NCI-H345 treated with DMSO at 0.1 percent for 48 hours (cell line): ENCODE results near the gene TMEM47.

Experiments used
- DNase-seq: peaks from one replicate; lab custom pipeline; 2025; ENCODE audit not compliant: unreplicated experiment; lab: John Stamatoyannopoulos, UW

Gene TMEM47

DNA sequence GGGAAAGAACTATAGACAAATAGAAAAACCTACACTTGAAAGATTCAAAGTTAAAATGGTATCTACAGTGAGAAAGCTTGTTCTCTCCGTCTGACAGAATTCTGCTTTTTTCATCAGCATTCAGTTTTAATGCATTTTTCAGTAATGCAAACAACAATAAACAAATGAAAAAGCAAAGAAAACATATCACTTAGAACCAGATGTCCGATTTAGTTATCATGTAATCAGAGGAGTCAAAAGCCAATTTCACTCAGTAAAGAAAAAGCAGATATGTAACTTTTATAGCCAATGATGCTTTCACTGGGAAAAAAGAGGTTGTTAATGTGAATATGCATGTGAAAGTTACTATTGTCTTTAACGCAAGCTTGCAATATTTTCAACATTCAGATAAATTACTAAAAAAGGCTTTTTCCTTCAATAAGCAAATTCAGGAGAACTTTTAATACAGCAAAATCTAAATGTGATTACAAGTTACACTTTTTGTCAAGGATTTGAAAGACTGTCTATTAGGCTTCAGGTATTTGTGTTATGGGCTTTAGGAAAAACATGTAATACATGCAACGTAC, 70.7 kb downstream of the TMEM47 start:
- DNase-seq, result no peak

DNA sequence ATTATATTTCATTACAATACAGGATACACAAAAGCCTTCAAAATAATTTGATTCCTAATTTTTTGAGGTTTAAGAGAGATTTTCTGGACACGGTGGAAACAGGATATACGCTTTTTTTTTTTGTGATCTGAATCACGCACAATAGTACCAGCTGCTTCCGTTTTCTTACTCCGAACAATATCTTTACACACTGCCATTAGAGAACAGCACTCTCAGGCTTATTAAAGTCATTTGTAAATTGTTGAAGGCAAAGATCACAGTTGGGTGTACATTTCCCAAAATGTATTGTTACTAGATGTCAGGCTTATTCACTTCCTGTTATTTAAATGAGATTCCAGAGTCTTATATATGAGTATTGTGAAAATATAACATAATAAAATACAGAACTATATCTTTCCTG, 71.5 kb downstream of the TMEM47 start:
- no peak for DNase-seq

DNA sequence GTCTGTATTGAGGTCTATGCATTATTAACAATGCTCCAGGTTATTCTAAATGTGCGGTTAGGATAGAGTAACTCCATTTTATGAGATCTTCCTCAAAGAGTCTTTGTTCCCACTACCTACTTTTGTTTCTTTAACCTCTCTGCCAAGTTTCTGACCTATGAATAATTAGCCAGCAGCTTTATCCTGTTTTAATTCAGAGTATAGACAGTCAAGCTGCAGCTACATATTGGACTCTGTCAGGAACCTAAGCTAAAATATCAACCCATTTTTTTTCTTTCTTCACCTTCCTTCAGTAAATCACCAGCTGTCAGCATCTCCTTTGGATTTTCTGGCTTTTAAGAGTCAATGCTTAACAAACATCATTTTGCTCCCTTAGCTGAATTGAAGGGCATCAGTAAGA, 72.3 kb downstream of the TMEM47 start:
- DNase-seq, result no peak

DNA sequence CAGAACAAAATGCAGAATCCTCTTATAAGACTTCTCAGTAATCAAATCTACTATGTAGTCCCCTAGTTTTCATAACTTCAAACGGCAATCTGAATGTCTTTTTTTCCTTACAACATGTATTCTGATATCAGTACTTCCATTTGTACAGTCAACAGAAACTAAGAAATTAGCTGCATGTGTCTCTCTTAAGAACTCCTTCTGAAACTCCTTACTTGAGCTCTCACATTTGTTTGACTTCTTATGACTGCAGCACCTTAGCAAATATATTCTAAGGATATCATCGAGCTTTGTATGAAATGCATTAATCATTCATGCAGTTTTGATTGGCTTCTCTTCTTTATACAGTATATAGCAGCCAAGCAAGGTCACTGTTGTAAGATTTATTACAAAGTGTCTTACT, 77.0 kb downstream of the TMEM47 start:
- DNase-seq, result no peak

DNA sequence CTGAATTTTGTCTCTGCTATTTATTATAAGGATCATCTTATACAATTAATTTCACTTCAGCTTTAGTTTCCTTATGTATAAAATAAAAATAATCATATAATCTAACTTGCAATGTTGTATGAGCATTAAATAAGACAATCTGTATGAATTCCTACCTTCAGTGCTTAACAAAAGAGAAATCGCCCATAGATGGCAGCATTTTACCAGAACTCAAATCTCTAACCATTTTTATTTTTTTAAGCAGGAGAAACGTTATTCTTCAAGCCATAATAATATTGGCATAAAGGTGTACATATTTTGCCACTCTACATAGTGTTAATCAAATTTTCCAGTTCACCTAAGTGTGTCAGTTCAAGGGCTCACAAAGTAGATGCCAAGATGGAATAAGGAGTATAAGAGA, 78.8 kb downstream of the TMEM47 start:
- DNase-seq, result no peak
